ENCODE data around the gene NEK2. TPM values are rescaled to one million over a fixed set of nuclear protein-coding genes. Genes with fewer than 3 reads are reported as not detected.

The NEK2 gene
- 24.2 and 29.1 TPM in 2 replicates for total RNA-seq

DNA sequence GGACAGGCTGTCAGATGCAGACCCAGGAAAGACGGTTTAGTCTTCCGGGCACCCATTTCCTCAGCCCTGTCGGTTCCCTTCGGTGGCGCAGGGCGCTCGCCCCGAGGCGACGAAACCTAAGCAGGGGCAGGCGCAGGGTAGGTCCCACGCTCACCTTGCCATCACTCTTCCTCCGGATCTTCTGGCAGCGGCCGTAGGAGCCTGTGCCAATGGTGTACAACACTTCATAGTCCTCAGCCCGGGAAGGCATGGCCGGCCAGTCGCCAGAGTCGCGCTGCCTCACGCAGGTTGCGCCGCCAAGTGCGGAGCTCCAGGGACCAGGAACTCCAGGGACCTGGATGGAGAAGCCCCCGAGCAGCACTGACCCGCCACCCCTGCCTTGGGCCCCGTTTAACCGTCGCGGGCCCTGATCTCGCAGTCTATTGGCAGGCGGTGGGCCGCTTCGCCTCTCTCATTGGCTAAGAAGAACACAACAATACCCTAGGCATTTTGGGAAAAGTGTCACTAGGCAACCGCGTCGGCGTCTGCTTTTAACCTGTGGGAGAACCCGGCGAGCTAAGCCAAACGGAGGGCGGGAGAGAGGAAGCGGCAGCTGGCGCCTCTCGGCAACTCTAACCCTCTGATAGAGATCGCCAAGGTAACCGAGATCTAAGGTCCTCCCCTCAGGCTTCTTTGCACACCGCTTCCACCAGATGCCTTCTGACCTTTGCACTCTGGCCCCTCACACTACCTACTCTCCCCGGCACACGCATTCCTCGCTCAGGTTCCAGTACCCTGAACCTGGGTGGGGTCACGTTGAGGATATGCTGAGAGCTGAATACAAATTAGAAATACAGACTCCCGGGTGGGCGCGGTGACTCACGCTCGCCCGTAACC is at the start of gene NEK2:
Gene NEK2, minus strand, starts transcription at position 392 of the 876 bp plus-strand sequence. Its CDS starts 142 bp downstream, at position 250.

Other genes starting within 250 kb of the NEK2 start
- gene RD3, start 183.5 kb downstream of the NEK2 start, total RNA-seq, result not detected in 2 replicates
- gene SLC30A1, start 96.5 kb downstream of the NEK2 start, total RNA-seq, result 3.2 and 4.6 TPM in 2 replicates
- 15.0 and 20.2 TPM in 2 replicates for gene LPGAT1, start 155.1 kb upstream of the NEK2 start, total RNA-seq

All from myometrial cell (primary cell).